HG02852 (cell line): ENCODE data around the gene KDM2A.

ENCODE experiments used
- ATAC-seq: cut with Tn5 transposase; IDR thresholded peaks from one replicate; pipeline ENCODE4 v1.9.1; 2021; ENCODE audit warnings: mild to moderate bottlenecking, moderate library complexity; ENCODE audit not compliant: unreplicated experiment

Gene KDM2A

DNA sequence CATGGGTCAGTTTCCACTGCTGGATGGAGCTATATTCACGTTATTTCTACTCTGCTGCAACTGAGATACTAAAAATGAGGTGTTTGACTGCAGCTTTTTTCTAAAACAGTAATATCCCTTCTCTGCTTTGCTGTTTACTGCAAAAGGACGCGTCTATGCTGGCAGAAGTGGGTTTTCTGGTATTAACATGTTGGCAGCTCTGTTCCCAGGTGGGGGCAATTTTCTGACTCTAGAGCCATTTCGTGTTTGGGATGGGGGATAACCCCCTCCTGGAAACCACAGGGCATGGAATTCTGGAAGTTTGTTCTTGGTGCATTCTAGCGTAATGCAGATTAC lies 152.1 kb downstream of the KDM2A start:
- no peak for ATAC-seq

DNA sequence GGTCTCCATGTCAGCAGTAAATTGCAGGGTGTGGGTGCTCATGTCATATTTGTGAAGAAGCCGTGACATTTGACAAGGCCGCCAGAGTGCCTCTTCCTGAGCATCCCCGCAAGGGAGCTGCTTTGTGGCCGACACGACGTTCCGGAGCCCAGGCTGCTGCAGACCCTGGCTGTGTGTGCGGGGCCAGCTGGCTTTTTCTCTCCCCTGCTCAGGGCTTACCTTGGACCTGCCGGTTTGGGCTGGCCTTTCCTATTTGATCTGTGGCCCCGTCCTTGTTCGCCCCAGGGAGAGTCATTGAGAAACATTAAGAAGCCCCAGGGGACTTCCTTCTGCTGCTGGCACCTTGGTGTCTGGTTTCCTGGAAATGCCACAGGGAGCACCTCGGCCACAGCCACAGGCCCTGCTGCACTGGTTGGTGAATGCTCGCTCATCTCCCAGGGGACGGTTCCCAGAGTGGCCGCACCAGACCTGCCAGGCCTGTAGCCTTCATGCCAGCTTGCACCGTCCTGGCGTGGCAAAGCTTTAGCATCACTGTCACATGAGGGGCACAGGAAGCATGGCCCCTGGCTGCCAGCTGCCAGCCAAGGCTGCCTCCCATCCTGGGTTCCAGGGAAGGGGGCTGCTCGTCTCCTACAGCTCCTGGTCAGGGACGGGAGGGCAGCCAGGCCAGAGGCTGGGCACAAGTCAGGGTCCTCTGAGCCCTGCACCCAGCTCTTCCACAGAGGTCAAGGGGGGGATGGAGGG lies 152.7 kb downstream of the KDM2A start:
- no peak for ATAC-seq

- no peak for ATAC-seq
Observed at GRCh38 chr11:67272327-67273259, 153.5 kb downstream of the KDM2A start.

DNA sequence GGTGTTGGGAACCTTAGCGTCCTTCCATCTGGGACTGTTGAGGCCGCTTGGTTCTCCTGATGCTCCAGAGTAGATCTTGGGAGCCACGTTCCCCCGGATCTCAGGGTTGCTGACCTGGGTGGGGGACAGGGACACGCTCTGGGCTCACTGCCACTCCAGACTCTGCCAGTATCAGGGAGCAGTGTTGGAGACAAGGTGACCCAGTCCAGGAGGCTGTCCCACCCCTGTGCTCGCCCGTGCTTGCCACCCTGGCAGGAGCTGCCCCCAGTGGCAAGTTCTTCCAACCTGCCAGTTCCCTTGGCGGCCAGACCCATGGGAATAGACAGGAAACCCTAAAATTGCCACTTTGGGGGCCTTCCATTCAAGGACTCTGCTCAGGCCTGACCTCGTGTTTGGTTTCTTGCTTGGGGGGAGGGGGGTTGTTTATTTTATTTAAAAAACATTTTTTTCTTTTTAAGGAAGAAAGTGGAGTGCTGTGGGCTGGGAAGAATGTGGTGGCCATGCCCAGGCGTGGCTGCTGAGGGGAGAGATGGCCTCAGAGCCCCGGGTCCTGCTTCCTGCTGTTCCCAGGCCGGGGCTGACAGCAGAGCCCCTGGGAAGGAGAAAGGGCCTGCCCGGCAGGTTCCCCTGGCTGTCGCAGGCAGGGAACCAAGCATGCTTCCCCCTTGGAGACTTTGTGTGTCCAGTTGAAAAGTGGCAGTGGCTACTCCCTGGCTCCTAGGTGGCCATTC lies 154.4 kb downstream of the KDM2A start:
- ATAC-seq: no peak

GRCh38 chr11:67274768-67275605 lies 155.9 kb downstream of the KDM2A start:
- ATAC-seq: no peak

- no peak for ATAC-seq
Observed at GRCh38 chr11:67275606-67276409, 156.7 kb downstream of the KDM2A start.

GRCh38 chr11:67276781-67277230 lies 157.7 kb downstream of the KDM2A start:
- peak; percentile 16 for ATAC-seq

DNA sequence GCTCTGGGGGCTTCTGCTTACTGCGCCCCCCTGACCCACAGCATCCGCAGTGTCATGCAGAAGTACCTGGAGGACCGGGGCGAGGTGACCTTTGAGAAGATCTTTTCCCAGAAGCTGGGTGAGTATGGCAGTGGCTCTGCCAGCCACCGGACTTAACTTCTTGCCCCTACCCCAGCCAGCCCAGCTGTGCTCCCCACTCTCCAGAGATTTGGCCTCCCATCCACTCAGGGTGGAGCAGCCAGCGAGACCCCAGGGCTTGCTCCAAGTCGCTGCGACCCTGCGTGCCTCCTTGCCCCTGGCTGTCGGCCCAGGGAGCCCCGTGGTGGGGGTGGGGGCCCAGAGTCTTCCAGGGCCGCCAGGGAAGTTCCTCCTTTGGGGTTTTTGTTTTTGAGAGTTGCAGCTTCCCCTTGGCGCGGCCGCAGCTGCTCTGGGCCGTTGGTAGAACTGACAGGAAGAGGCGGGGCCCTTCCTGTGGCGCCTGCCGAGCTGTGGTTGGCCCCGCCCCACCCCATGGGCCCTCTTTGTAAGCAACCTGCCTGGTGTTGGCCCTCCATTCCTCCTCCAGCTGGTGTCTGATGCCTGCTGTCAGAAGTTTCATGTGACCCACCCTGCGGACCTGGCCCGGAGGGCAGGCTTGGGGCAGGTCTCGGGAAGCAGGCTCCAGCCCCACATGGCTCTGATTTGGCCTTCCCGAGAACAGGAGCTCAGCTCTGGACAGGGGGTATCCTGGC lies 158.3 kb downstream of the KDM2A start:
- ATAC-seq: peak; percentile 74

GRCh38 chr11:67278135-67278938 lies 159.3 kb downstream of the KDM2A start:
- ATAC-seq: no peak

GRCh38 chr11:67278939-67279588 lies 160.0 kb downstream of the KDM2A start:
- ATAC-seq: no peak

GRCh38 chr11:67279589-67280340 lies 160.7 kb downstream of the KDM2A start:
- no peak for ATAC-seq

DNA sequence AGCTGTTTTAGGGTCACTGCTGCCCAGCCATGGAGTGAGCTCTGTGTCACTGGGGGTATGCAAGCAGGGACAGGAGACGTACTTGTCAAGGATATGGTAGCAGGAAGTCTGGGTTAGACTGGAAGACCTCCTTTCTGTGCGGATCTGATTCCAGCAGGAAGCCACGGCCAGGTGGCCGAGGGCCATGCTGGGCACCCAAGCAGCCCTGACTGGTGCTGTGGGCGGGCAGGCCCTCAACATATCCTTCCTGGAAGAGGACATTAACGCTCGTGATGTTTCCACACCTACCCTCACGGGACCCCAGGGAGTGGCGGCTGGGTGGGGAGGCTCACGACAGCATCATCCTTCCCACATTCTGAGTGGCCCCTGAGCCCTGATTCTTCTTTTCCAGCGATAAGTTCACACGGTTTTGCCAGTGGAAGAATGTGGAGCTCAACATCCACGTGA lies 161.3 kb downstream of the KDM2A start:
- ATAC-seq: no peak

DNA sequence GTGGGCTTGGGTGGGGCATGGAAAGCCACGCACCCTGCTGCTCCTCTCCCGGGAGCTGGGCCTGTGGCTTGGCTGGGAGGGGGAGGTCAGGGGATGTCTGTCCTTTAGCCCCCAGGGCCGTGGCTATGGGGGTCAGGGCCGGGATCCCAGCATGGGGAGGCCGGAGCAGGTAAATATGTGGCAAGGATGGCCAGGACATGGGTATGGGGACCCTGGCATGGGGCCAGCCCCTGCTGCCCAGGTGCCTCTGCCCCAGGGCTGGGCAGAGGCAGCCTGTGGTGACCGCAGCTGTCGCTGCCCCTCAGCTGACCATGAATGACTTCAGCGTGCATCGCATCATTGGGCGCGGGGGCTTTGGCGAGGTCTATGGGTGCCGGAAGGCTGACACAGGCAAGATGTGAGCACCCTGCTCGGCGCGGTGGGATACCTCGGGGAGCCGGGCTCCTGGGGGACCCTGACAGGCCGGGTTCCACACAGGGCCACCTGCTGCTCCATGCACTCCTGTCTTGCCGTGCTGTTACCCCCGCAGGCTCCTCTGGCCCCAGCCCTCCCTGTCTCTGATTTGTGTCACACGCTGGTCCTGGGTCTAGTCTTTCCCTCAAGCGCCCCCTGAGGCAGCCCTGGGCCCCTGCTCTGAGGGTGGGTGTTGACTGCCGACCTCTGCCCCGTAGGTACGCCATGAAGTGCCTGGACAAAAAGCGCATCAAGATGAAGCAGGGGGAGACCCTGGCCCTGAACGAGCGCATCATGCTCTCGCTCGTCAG lies 161.9 kb downstream of the KDM2A start:
- no peak for ATAC-seq

DNA sequence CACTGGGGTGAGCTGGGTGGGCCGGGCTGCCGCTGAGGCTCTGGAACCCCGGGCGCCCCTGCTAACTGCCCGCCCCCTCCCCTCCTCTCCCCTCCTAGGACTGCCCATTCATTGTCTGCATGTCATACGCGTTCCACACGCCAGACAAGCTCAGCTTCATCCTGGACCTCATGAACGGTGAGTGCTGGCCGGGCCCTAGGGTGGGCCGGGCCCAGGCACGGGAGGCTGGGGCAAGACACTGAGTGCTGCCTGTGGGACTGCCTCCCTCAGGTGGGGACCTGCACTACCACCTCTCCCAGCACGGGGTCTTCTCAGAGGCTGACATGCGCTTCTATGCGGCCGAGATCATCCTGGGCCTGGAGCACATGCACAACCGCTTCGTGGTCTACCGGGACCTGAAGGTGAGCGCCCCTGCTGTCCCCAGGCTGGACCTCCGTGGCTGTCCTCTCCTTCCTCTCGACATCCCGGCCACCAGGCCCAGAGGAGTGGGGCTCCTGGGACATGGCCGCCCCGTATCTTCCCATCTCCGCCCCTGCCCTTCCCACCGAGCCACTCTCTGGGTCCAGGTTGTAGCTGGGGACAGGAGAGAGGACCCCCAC lies 162.6 kb downstream of the KDM2A start:
- no peak for ATAC-seq

- ATAC-seq: no peak
Observed at GRCh38 chr11:67282155-67282875, 163.3 kb downstream of the KDM2A start.
